HK-2 (cell line): ENCODE measurements around the gene ROBO2.

Source experiments
- DNase-seq: peaks from one replicate; pipeline ENCODE4 v3.0.0-alpha.2; 2018; ENCODE audit not compliant: unreplicated experiment

The ROBO2 gene

DNA sequence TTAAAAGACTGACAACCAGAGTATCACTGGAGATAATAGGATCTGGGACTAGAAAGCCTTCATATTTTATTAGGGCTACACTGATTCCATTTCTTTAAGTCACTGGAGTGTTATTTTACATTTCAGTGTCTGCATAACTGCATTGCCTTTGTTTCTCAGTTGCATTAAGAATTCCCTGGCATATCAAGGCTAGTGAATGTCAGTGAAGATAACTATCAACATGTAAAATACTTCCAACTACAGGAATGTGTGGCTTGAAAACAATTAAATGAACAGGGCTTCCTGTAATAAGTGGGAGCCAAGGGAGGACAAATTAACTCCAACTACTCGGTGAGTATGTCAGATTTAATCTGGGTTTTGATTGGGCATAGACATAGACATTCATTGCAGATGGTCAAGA lies 628.5 kb downstream of the ROBO2 start:
- no peak for DNase-seq

DNA sequence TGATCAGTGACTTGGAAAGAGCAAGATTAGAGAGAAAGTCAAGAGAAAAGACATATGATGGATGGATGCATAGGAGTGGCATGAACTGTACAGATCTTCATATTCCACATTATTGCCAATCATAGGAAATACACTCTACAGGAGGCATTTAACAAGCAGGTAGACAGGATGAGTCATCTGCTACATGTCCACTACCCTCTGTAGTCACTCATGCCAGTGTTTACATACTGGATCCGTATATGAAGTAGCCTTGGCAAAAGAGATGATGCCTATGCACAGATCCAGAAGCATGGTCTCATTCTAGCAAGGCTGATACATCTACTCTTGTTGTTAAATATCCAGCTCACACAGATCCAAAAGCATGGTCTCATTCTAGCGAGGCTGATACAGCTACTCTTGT lies 632.1 kb downstream of the ROBO2 start:
- DNase-seq = no peak

DNA sequence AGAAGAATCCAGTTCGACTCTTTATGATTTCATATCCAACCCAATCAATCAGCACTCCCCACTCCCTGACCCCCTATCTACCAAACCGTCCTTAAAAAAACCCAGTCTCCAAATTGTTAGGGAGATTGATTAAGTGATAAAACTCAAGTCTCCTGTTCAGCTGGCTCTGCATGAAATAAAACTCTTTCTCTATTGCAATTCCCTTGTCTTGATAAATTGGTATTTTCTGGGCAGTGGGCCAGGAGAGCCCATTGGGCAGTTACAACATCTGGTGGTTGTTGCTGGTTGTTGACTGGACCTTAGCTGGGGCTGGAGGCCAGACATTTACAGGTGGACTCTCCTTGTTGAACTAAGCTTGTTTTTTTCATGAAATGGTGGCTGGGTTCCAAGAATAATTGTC lies 642.3 kb downstream of the ROBO2 start:
- no peak for DNase-seq

DNA sequence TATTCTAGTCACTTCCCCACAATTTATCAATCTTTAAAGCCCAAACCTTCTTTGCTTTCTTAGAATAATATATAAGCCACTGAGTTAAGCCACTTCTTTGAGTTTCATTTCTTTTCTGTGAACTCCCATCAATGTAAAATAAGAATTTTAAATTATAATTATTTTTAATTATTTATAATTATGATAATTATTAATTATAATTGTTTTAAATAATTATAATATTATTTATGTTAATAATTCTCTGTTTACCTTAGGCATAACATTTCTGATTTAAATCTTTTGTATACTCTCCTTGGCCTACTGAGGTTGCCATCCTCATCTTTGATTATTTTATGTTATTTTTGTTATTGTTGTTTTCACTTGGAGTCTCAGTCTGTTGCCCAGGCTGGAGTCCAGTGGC lies 644.2 kb downstream of the ROBO2 start:
- DNase-seq = no peak

DNA sequence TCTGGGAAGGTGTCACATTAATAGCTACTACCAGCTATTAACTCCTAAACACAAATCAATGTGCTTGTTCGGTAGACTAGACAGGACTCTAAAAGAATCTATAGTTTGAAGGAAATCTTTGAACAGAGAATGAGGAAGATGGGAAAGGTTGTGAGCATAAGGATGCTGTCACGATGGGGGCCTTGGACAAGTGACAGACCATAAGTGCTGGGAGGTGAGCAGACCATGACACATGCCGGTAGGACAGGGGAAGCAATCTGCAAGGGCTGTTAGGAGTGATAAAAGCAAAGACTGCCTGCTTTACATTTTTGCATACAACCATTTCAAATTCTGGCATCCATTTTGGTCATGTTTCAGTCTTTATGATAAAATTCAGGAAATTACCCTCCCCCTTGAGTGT lies 645.8 kb downstream of the ROBO2 start:
- DNase-seq = no peak

DNA sequence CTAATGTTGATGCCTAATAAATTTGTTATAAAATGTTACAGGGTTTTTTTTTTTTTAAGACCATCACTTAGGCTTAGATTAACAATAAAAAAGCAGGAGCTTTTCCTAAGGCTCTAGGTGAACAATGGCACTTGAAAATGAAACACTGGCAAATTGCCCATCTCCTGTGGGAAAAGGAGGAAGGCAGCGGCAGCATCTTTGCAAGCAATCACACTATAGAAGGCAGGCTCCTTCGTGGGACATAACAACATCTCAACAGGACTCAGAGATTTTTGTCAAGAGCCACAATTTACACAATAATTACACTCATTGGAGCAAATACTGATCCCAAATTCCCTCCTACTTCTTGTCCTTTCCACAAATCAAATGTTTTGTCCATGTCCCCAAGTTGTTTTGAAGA lies 646.7 kb downstream of the ROBO2 start:
- no peak for DNase-seq

DNA sequence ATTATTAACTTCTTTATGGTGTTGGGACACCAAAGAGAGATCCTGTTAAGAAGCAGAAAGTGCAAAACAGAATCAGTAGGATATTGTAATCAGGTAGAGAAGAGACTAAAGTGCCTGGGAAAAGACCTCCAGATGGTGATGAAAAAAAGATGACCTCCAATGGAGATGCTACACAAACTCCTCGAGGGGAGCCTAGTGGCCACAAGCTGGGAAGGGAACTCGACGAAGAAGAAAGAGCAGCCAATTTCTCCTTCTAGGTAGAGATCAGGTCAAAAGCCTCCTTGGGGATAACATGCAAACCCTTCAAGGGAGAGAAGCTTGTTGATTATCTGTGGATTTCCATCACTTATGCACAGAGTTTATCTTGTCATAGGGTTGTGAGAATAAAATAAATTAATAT lies 647.6 kb downstream of the ROBO2 start:
- DNase-seq = no peak

DNA sequence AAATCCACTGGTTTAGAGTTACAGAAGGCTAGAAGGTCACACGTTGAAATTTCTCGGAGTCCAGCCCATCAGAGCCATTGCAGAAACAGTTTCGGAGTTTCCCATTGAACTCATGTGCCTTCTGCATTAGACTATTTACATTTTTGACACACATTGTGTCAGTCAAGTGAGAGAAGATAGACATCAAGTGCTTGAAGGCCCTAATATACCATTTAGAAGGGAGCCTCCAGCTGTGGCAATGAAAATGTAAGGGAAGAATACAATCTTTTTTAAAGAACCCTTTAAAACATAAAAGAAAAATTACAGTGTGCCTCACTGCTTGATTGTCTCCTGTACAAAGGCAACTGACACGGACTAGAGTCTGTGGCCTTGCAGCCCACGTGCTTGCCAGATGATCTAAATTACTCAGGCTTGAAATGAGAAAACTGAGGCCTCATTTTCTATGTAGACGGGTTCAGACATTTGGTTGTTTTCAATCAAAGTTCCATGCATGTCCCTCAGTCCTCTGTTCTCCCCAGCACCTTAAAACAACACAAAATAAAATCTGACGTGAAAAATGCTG lies 650.5 kb downstream of the ROBO2 start:
- DNase-seq = no peak

DNA sequence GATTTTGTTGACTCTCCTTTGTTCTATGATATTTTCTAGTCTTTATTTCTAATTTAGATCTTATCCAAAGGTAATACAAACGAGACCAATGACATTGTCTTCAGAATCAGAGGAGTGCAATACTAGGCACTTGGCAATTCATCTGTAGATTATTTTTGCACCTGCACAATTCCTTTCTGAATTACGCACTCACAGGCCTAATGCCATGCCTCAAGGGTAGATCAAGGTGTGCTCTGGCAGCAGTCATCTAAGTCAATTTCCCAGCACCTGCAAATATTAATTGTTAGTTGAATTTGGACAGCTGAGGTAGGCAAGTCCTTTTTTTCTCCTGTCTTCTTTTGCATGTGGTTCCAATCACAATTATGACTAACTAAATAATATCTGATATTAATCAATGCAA lies 653.2 kb downstream of the ROBO2 start:
- no peak for DNase-seq

DNA sequence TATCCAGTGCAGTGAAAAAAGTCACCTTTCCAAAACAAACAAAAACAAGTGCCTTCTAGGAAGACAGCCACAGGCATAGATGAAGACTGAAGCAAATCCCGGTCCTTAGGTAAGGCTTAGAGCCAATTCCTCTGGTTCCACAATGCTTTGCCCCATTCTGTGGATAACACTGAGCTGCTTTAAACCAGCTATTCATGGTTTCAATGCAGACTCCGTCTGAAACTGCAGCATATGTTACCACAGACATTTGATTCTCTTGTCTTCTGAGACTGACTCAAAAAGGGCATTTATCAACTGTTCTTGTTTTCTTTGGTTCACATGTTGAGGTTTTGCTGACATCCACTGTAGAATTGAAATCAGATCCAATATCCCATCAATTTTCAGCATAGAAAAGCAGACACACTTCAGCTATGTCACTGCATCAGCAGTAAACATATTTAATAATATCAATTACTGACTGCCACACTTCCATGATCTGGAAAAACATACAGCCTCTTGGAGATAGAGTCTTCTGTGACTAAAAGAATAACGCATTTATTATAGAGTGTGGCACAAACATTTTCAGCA lies 659.3 kb downstream of the ROBO2 start:
- no peak for DNase-seq
